ENCODE measurements around the gene CLEC2L.

The CLEC2L gene

DNA sequence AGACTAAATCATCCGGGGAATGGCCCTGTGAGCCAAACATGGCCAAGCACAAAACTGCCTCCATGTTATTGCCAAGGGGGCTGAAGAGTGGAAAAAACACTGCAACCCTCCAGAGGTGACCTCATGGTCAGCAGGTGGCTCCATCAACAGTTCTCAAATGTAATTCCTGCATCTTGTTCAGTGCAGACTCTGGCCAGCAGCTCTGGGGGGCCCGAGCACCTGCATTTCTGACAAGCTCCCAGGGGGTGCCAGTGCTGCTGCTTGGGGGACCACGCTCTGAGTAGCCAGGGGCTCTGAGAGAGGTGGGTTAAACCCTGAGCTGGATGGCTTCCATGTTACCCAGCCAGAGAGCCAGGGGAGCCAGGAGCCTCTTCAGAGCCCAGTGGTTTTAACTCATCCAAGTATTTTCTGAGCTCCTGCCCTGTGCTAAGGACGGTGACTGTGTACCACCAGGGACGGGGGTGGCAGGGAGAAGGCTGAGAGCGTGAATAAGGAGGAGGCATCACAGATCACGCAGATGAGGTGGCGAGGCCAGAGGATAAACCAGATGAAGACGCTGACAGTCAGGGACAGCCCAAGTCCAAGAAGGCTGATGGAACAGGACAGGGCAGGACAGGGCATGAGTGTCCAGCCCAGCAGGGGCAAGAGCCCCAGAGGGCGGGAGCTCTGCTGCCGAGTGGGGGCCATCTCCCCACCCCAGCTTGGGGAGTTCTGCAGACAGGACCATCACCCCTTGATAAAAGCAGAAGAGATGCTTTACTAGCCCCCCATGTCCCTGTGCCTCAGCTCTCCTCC is 52.9 kb downstream of the CLEC2L start:
- DNase-seq: no peak

DNA sequence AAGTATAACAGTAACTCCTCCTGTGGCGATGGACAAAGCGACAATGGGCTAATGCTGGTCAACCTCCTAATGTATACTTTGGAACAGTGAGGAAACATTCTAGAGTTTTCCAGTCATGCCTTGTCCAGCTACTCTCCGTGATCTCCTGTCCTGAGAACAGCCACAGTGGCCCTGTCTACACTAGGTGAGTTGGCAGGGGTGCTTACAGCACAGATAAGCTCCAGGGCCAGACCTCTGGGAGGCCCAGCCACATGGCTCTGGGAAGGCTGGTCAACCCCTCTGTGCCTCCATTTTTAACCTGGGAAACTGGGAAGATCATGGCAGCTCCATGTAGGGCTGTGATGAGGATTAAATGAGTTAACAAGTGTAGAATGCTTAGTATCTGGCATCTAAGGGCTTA is 57.0 kb downstream of the CLEC2L start:
- no peak for DNase-seq

DNA sequence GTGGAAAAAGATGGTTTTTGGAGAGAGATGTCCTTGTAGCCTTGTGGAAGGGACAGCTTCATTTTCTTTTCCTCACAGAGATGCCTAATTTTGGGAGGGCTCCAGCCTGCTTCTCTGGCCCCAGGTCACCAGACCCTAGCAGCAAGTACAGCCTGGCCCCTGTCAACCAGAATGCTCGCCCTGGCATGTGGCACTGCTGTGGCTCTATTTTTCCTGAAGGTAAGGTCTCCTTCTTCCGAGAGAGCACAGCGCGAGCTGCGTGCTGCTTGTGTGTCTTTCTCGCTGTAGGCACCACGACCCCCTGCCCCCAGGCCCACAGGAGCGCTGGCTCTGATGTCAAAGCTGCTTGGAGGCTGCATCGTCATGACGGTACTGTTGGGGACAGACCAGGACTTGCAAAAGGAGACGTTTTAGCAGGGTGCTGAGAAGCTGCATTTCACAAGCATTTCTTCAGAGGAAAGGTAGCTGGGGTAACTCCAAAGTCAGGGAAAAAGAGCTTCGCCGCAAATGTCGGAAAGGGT is 58.7 kb downstream of the CLEC2L start:
- DNase-seq: no peak

DNA sequence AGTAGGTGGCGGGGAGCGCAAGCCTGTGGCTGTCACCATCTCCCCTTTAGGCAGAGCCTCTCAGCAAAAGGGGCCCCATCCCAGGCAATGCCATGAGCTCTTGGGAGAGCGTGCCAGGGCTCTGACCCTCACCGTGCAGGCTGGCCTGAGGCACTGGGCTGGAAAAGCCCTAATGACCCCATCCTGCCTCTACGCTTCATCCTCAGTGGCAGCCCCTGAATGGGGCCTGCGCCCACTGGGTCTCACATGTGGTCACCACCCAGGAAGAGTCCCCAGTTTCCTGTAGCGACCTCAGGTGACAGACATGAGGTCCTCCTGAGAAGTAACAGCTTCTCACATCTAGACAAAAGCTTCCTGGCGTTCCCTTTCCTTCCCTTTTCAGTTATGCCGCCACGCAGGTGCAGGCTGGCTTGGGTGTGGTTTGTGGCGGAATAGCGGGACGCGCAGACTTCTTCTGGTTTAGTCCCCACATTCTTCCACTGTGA is 59.2 kb downstream of the CLEC2L start:
- DNase-seq: no peak

DNA sequence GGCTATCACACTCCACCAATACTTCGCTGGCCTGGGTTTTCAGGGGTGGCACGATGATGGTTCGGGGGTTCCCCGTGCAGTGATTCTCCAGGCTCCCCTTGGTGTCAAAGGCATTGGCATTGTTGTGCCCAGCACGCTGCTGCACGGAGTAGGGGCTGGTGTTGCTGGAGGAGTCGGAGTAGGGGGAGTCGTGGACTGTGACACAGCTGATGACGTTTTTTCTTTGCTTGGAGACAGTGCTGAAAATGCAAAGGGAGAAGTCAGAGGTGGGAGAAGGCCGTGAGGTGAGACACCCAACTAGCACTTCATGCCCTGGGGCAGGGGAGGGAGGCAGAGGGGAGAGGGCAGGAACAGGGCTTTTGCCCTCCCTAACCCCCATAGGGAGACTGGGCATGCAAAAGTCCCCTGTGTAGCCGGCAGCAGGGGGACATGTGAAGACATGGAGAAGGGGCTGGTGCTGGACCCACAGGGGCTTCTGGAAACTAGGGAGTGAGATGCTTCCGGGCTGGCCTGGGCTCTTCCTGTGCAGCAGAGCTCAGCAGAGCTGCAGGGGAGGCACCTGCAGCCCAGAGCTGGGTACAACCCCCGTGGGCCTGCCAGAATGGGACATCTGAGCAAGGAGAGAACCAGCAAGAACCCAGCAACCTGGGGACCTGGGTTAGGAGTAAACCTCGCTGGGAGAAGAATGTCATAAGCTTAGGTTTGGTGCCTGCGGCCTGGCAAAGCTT is 60.5 kb downstream of the CLEC2L start:
- DNase-seq: no peak

DNA sequence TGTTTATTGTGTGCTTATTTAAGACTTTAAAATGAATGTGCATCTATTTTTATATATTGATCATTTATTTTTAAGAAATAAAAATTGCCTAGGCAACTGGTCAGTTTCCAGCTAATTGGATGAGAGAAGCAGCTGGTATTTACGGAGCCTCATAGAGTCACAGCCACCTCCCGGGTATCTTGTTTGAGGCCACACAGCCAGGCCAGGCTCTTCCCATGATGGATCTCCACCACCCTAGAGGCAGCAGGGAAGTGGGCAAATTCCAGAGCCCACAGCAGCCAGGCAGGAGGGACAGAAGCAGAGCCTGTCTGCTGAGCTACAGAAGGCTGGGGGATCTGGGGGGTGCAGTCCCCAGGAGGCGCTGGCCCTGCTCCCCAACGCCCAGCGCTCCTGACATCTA is 61.6 kb downstream of the CLEC2L start:
- DNase-seq: no peak

DNA sequence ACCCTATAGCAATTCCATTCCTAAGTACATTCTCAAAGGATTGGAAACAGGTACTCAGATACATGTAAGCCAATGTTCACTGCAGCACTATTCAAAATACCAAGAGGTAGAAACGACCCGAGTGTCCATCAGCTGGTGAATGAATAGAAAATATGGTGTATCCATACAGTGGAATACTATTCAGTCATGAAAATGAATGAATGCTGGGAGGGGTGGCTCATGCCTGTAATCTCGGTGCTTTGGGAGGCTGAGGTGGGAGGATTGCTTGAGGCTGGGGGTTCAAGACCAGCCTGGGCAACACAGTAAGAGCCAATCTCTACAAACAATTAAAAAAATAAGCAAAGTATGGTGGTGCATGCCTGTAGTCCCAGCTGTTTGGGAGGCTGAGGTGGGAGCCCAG is 62.8 kb downstream of the CLEC2L start:
- DNase-seq: no peak

DNA sequence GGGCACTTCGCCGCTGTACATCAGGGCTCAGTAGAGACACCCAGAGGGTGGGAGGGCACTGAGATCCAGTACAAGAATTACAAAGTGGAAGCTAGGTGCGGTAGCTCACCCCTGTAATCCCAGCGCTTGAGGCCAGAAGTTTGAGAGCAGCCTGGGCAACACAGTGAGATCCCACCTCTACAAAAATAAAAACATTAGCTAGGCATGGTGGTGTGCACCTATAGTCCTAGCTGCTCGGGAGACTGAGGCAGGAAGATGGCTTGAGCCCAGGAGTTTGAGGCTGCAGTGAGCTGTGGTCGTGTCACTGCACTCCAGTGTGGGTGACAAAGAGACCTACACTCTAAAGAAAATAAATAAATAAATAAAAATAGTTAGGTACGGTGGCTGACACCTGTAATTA is 64.0 kb downstream of the CLEC2L start:
- DNase-seq: no peak

DNA sequence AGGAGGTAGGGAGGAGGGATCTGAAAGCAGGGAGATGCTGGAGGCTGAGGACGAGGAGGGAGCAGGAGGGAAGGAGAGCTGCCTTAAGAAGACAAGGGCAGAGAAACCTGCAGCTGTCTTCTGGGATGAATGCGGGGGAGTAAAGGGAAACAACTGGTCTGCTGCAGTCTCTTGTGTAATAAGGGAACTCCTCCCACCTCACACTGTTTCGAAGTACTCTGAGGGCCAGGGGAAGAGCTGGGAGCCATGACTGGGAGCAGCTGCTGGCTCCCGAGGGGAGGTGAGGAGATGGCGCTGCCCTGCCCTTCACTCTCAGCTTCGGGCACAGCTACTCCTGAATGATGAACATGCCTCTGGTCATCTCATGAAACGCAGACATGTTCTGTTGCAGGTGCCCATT is 65.1 kb downstream of the CLEC2L start:
- DNase-seq: no peak

DNA sequence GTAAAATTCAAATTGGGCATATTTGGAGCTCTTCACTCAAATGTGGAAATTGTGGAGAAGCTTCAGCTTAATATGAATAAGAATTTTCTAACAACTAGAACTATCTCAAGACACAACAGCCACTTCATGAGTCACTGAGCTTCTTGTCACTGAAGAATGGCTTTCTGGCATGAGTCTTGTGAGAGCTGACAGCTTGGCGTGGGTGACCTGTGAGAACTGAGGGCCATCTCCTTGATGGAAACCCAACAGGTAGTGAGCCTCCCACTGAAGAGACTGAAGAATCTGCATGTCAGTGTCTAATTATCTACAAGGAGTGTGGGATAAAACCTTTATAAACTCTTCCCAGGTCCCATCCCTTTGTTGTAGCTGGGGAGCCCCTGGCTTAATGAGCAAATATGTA is 66.0 kb downstream of the CLEC2L start:
- no peak for DNase-seq

DNA sequence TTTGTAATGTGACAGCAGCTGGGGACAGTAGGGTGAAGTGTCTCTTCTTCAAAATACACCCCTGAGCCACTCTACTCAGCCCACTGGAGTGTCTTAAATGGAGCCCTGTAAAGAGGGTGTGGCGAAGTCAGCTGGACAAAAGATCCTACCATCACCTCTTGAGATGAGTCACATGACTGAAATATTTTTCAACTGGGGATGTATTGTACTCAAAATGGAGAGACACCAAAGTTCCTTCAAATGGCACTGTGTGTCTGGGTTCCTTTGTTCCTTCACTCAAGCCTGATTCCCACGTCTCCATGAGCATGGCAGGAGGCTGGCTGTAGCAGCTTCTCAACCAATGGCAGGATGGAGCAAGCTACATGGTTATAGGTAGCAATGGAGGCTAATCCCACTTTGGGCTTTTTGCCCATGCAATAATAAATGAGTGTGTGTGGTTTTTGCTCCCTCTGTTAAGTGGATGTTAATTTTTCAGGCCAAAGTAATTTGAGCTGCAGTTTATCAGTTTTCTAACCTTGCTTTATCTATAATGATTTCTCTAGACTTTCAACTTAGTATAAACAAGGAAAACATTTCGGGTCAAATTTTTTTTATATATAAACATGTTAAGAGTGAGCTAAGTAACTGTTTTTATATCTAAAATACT is 68.2 kb downstream of the CLEC2L start:
- DNase-seq: no peak

DNA sequence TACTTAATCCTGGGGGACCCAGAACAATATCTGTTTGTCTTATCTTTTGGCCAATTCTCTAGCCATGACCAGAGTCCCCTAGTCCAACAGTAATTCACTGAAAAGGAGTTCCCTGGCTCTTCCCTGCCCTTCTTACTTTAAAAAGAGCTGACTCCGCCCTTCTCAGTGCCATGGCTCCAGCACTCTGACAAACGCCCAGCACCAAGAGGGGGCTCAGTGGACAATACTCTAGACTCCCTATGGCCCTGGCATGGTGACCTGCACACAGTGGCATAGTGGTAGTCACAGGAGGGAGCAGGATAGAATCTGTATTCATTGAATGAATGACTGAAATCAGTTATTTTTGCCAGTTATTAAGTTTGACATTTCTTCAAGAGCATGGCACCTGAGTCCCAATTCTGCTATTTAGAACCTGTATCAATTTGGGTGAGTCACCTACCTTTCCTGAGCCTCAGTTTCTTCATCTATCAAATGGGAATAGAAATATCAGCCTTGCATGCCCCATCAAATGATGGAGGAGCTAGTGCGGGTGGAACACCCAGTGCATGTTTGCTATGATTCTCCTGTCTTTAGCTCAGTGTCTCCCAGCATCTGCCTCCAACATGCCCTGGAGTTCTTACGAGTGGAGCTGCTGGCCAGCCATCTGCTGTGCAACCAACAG is 69.4 kb downstream of the CLEC2L start:
- DNase-seq: no peak

DNA sequence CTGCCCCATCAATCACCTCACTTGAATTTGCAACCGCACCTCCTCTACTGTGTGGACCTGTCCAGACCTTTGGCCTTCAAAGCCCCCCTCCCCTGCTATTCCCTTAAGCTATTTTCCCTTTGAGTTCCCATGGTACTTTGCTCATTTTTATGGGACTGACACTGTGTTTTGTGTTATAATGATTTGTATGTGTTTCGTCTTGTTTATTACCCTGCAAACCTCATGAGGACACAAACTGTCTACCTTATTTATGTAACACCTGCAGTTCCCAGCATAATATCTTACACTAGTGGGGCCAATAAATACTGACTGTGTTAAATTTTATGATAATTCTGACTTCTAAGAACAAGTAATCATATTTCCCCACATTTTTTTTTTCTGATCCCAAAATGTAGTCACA is 70.6 kb downstream of the CLEC2L start:
- no peak for DNase-seq

Measured in CD4-positive, alpha-beta T cell treated with Interleukin-12 subunit alpha and Interleukin-12 subunit beta, for 1 hour (primary cell).